Superior temporal gyrus (tissue), 1 donor: Measurements from ENCODE around the gene TRIM36.
A peak's percentile ranks its signal among the peaks of the same experiment; 100 is the strongest.

Source experiments
- DNase-seq: peaks from one replicate; pipeline ENCODE4 v3.0.0-alpha.2; 2016; ENCODE audit errors: extremely low spot score

Gene TRIM36, protein sequence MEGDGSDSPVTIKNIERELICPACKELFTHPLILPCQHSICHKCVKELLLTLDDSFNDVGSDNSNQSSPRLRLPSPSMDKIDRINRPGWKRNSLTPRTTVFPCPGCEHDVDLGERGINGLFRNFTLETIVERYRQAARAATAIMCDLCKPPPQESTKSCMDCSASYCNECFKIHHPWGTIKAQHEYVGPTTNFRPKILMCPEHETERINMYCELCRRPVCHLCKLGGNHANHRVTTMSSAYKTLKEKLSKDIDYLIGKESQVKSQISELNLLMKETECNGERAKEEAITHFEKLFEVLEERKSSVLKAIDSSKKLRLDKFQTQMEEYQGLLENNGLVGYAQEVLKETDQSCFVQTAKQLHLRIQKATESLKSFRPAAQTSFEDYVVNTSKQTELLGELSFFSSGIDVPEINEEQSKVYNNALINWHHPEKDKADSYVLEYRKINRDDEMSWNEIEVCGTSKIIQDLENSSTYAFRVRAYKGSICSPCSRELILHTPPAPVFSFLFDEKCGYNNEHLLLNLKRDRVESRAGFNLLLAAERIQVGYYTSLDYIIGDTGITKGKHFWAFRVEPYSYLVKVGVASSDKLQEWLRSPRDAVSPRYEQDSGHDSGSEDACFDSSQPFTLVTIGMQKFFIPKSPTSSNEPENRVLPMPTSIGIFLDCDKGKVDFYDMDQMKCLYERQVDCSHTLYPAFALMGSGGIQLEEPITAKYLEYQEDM

DNA sequence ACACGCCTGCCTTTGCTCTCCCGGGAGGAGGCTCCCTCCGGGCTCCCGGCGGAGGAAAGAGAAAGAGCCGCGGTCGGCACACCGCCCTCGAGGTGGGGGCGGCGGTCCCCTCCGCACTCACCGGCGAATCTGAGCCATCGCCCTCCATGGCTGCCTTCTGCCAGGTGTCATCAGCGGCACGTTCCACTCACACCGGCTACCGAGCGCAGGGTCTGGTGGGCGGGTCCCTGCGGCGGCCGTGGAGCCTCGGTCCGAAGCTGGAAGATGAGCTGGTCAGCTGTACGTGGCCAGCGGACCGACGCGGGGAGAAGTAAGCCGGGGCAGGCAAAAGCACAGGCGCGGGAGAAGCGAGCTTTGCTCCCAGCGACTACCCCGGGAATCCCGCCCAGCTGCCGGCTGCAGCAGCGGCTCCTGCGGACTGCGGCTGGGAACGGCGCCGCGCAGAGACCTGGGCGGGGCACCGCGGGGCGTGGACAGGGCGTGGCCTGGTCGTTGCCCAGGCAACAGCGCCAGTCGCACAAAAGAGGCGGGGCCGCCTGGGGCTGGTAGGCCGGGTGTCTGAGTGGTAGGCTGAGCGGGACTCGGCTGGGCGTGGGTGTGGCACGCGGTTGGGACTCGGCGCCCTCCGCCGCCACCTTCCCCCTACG, at the start of gene TRIM36:
Gene TRIM36, minus strand, starts transcription at position 422 of the 647 bp plus-strand sequence. Its CDS starts 274 bp downstream, at position 148.
- DNase-seq, result peak; percentile 88

DNA sequence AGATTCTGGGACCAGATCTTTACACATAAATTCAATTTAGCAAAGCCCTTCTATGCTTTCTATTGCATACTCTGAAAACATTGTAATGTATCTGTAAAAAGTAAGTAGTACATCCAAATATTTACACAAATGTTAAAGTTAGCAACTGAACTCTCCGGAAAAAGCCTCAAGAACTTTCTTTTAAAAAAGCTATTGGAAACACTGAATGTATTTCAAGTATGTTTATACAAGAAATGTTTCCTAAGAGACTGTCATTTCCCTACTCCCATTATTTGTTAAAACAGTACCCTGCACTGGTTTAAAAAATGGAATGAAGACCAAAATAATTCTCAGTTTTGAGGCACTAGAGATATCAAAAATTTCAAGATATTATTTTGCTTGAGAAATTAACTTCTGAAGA, 44.8 kb upstream of the TRIM36 start:
- no peak for DNase-seq

DNA sequence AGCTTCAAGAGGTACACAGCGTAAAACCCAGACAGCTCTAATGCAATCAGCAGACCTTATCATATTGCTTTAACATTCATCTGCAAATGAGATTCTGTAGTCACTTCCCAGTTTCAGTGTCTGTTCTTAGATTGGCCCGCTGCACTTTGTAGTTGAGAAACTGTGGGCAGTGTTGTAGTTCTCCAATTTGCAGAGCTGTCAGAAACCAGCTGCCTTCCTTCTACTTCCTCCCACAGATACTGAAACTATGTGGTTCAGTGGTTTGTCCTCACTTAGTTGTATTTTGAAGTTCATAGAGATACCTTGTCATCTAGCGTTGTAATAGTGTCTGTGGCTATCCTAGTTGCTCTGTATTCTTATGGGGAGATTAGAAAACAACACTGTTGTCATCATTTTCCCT, 39.6 kb upstream of the TRIM36 start:
- DNase-seq, result peak; percentile 51

DNA sequence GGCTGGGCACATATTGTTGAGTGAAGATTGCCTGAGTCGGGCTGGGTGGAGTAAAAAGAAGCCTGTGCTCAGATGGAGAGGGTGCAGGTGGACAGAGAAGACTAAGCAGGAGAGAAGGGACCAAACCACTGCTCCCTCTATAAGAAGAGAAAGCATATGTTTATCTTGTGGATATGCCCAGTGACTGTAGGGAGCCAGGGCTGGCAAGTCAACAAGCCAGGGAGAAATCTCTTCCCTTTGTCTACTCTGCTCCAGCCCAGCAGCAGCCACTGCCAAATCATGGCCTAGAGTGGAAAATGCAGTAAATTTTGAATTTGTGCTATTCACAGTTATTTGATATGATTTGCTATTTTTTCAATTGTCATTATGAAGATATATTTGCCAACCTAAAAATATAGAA, 33.2 kb upstream of the TRIM36 start:
- no peak for DNase-seq

DNA sequence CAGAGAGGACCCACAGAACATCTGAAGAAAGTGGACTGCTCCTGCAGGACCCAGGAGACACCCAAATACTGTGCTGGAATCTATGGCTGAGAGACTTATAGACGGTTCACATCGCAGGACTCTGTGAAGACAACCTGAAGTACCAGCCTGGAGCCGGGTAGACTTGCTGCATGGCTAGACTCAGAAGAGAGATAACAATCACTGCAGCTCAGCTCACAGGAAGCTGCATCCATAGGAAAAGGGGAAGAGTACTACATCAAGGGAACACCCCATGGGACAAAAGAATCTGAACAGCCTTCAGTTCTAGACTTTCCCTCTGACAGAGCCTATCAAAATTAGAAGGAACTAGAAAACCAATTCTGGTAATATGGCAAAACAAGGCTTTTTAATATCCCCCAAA, 26.5 kb upstream of the TRIM36 start:
- no peak for DNase-seq

DNA sequence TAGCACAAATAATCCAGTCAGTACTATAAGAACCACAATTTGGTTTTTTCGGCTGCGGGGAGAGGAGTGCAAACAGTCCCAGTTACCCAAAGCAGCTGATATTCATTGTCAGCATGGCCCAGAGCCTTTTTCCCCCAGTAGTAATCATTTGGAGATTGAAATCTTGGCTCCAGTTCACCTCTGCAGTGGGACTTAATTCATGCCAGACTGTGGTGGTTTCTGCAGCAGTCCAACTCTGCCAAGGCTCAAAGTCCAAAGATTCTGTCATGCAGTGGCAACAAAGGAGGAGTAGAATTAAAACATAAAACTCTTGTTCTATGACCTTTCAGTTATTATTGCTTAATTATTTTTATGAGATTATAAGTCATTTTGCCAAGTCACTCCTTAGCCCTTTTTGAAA, 25.0 kb upstream of the TRIM36 start:
- no peak for DNase-seq

DNA sequence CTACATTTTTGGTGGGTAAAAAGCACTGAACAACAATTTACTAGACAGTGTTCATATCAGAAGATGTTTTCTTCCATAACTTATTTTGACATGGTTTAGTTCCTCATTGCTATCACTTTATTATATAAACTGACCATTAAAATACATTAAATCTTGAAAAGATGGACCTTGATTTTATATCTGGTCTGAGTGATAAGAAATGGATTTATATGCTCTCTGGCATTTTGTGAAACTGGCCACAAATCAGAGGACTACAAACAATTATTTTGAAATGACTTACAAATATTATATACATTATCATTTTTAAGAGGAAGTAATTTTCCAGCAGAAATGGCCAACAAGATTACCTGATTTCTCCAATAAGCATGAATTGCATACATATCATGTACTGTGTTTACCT, 23.6 kb upstream of the TRIM36 start:
- no peak for DNase-seq

DNA sequence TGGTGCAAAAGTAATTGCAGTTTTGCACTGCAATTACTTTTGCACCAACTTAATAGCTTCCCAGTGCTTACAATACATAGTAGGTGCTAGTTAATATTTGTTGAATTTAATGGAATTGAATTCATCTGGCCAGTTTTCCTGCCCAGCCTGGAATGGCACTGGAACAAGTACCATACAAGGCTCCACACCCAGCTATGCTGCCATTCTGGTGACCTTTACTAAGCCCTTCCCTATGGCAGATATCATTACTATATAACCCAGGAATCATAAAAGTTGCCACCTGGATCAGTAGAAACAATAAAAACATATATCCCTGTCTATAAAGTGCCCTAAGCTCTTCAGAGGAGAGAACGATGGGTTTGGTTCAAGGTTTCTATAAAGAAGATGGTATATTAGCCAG, 22.4 kb upstream of the TRIM36 start:
- no peak for DNase-seq

DNA sequence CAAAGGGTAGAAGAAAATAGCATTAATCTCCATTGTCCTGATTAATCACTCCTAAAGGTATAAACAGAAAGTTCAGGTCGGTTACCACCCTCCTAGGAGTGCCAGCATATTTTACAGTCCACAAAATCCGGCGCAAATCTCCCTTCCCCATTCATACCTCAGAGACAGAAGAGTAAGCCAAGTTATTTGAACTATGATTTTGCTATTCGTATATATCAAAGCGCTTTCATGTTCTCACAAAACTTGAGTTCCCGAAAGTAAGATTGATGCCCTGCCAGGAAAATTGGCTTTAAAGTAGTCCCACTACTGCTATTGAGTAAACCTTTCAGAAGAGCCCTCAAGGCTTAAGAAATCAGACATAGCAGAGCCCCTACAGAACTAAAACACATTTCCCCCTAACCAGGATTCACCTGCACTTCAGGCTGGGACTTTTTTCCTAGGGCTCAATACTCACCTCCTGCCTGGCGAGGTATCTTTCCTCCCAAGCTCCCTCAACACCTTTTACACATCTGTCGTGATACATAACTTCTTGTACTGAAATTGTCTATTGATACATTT, 21.8 kb upstream of the TRIM36 start:
- no peak for DNase-seq

DNA sequence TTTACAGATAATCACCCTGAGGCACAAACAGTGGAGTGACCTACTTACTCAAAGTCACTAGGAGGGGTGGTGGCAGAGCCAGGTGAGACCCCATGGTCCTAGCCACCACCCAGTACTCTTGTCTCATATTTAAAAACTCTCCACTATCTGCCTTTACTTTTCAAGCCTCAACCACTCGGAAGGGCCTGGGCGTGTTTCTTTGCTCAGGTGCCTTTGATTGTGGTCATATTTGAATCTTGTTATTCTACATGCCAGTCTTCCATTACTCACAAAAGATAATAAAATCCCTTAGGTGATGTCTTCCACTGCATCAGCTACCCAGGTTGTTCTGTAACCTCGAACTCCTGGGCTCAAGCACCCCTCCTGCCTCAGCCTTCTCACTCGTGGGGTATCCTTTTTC, 20.7 kb upstream of the TRIM36 start:
- DNase-seq, result no peak

DNA sequence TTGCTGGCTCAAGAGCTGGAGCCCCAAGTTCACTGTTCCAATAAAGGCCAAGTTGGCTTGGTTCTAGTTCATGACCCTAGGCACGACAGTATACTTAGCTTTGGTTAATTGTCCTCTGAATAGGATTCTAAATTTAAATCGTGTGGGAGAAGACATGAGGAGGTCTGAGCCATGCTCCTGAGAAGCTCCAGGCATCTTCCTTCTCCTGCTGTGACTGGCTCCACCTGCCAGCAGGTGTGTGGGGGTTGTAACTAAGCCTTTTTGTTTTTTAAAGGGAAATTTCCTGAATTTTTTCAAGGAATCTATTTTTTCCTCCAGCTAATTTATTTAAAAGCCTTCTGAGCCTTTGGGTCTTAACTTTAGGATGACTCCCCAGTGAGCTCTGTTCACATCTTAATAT, 20.2 kb upstream of the TRIM36 start:
- DNase-seq, result no peak

DNA sequence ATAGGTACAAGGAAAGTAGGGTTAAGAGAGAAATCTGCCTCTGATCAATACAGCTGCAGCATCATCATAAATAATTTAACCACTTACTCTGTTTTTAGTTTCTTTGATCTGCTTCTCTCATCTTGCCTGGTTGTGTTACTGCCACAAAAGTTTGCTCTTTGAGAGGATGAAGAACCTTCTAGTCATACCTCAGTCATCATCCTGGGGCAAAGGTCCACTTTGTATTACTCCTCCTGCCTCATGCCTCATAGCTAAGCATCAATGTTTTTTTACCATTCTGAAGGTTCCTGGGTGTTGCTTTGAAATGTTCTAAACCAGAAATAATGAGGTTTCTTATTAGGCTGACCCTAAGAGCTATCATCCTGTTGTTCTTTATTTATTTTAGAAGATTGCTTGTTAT, 17.1 kb upstream of the TRIM36 start:
- no peak for DNase-seq

DNA sequence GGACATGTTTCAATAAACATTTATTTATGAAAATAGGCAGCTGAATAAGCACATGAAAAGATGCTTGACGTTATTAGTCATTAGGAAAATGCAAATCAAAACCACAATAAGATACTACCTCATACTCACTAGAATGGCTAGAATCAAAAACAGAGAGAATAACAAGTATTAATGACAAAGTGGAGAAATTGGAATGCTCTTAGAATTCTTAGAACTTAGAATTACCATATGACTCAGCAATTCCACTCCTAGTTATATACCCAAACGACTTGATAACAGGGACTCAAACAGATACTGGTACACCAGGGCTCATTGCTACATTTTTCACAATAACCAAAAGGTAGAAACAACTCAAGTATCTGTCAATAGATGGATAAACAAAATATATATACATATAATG, 15.1 kb upstream of the TRIM36 start:
- no peak for DNase-seq

DNA sequence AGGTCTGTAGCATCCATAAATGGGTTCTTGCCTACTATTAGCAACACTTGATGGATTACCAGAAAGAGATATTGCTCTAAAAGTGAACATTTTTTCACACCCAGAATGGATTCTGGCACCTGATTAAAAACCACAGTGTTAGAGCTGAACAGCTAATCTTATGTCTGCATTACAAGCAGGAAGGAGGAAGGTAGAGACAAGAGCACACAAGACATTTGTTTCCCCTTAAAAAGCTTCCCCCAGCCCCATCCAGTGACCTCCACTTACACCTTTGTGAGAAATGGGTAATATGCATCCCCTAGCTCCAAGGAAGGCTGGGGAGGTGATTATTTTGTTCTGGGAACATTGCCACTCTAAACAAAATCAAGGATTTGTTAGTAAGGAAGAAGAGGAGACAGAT, 12.0 kb upstream of the TRIM36 start:
- DNase-seq, result no peak

DNA sequence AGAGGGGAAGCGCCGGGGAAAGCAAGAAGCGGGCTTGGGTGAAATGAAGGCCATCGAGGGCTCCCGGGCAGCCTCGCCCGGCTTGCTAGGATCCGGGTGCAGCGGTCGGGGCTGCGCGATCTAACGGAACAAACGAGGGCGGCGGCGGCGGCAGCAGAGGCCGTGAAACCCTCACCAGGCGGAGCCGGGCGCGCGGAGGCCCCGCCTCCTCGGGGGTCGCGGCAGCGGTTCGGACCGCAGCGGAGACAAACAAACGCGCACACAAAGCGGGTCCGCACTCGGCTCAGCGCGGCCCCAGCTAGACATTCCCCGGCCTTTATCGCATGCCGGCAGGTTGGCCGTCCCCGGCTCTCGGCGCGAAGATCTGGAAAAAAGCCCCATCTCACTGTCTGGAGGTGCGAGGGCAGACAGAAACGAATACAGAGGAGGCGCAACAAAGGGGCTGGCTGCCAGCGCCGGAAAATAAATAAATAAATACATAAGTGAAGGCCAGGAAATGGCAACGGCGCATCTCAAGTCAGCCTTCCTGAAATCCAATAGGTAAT, 10.5 kb upstream of the TRIM36 start:
- no peak for DNase-seq

DNA sequence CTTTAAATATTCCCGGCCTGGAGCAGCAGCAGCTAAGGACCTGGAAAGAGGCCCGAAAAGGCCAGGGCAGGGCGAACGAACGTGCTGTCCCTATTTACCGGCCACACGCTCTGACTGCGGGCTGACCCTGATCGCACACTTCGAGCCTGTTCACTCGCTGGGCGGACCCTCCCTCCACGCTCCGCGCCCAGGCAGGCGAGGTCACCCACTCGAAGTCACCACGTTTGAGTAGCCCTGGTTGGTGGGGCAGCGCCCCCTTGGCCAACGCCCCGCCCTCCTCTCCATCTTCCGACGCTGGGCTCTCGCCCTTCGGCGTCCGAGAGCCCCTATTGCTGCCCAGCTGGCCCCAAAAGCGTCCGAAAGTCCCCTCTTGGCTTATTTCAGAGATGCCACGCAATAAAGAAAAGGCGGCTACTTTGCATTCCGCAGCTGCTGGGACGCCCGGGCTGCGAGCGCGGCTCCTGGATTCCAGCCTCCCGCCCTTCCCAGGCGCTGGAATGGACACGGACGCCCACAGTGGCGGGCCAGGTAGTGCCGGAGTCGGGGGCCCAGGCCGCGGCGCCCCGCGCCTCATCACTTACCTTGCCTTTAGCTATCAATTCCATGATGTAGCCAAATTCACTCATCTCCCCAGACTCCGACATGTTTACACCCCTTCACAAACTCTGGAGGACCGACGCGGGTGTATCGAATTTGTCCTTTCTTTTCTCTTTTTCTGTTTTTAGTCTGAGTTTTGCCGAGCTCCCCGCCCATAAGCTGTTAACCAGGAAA, 9.9 kb upstream of the TRIM36 start:
- no peak for DNase-seq

DNA sequence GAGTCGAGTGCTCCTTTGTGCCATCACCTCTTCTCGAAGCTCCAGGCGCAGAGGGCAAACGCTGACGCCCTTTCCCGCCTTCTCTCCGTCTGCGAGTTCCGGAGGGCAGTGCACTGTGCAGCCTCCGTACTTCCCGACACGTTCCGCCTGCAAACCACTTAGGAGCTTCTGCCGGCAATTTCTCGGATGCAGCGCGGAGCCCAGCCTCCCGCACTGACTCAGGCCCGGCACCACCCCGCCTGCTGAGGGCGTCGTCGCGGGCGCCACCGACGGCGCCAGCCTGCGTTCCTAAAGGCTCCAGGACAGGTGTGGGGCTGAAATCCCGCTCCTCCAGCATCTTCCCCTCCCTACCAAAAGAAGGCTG, 9.3 kb upstream of the TRIM36 start:
- DNase-seq, result no peak

DNA sequence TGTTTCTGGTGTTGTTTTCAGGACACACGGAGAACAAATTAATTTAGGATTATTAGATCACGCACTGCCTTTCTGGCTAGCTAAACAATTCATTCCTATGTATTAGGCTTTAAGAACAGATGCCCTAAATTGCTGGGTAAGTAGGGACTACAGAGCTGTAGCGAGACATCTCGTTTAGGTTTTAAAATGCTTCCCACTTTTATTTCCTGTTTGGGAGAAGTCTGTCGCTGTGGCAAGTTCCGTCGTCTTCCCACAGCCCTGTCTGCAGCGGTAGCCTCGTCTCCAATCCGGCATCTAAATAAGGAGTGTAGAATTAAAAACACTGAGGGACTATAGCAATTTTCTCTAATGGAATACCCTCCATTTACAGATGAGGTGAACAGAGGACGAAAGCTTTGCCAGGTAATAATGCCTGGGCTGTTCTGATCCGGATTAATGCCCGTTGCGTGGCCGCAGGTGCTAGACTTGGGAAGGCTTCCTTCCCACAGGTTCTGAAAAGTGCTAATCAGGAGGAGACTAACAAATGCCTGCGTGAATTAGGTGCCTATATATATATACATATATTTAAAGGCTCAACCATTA, 1.3 kb upstream of the TRIM36 start:
- peak; percentile 55 for DNase-seq

DNA sequence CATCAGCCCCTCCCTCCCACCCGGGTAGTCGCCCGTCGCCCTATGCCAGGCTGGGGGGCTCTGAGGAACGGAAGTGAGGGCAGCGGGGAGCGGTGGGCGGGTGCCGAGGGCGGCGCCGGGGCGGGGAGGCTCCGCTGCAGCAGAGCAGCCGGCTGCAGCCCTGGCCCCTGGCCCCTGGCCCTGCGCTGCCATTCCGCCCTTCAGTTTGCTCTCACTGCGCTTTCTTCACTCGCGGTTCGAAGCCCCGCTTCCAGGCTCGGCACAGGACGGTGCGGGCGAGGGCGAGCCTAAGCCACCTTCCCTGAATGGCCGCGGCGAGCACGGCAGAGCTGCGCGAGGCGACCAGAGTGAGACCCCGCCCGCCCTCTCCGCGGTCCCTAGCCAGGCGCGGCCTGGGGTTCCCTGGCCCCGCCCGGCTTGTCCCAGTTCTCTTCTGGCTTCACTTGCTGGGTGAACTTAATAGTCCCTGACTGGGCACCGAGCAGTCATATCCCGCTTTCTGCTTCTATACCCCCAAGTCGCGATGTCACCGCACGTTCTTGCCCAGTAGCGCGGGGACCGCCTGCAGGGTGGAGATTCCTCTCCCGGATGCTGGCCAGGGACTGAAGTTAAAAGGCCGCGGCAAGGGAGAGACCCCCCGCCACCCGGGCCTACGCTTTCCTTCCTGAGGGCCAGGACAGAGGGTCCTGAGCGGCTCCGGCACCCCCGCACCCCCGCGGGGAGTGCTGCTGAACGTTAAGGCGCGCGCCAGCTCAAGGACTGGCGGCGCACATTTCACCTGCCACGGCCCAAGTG, 623 bp upstream of the TRIM36 start:
- no peak for DNase-seq

DNA sequence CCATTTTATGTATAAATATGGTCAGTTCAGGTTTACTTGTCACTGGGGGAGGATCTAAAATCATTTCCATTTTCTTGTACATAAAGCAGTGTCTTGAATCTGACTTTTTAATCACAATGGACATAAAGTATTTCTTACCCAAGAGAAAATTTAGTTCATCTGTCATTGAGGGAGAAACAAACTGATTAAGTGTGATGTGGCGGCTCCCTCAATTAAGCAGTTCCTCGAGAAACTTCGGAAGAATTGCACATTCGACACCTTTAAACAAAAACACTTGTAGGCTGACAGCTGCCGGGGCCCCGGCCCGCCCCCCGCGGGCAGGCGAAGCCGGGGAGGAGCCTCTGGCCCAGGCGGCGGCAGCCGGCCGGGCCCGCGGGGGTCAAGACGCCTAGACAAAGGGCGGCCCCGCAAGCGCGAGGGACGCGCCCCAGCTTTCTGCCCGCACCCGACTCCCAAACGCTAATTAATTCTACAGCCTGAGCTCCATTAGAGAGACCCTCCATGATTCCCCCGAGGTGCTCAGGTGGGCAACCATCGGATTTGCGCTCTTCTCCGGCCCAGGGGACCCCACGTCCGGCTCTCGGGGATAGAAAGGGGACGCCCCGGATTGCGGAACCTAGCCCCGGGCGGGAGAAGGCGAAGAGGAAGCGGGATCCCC, 750 bp downstream of the TRIM36 start:
- DNase-seq, result no peak
